HG02588 (cell line): ENCODE results near the gene MSANTD7.
"Not testable (repeated sequence)": the region's sequence is repeated elsewhere in the genome, so short reads cannot be mapped to it uniquely, and the experiment has no call there.

Source experiments
- ATAC-seq: cut with Tn5 transposase; IDR thresholded peaks from one replicate; pipeline ENCODE4 v1.9.1; 2021; ENCODE audit warnings: mild to moderate bottlenecking, moderate library complexity; ENCODE audit not compliant: unreplicated experiment

MSANTD7 gene

DNA sequence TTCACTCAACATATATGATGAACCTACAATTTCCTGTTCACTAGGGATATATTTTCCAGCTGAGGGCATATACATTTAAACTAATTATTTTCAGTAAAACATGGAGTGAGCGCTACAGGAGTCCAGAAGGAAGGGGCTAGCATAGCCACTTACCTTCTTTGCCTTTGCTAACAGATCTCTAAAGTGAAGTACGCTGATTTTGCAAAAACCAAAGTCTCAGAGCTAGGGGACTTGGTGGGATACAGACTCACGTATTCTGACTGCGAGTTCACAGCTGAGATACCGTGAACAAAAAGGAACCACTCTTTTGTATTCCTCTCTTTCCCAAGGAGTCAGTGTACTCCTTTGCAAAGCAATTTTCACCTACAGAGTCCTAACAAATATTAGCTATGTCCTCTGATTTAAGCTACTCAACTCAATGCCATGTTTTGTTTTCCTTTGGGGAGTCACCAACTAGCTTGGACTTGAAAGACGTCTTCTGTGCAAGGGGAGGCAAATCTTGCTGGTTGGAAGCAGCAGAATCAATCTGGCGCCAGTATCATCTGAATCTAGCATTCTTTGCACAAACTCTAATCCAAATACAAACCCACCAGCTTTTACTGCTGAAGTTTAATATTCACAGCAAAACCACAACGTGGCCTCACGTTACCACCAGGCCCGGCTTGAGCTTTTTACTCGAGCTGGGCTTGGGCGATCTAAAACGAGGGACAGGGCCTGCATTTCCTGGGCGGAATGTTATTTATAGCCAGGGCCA, 926 bp upstream of the MSANTD7 start:
- no peak for ATAC-seq

GRCh38 chr10:14838582-14839304, 637 bp downstream of the MSANTD7 start:
- ATAC-seq = peak; percentile 3

DNA sequence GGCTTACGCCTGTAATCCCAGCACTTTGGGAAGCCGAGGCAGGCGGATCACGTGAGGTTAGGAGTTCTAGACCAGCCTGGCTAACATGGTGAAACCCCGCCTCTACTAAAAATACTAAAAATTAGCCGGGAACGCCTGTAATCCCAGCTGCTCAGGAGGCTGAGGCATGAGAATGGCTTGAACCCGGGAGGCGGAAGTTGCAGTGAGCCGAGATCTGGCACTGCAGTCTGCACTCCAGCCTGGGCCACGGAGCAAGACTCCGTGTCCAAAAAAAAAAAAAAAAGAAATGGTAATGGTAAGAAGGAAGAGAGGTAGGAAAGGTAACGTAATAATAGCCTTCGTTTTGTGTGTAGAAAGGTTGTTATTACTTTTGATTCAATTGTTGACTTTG, 1.2 kb downstream of the MSANTD7 start:
- no peak for ATAC-seq

GRCh38 chr10:14840178-14840577, 2.1 kb downstream of the MSANTD7 start:
- ATAC-seq = no peak

DNA sequence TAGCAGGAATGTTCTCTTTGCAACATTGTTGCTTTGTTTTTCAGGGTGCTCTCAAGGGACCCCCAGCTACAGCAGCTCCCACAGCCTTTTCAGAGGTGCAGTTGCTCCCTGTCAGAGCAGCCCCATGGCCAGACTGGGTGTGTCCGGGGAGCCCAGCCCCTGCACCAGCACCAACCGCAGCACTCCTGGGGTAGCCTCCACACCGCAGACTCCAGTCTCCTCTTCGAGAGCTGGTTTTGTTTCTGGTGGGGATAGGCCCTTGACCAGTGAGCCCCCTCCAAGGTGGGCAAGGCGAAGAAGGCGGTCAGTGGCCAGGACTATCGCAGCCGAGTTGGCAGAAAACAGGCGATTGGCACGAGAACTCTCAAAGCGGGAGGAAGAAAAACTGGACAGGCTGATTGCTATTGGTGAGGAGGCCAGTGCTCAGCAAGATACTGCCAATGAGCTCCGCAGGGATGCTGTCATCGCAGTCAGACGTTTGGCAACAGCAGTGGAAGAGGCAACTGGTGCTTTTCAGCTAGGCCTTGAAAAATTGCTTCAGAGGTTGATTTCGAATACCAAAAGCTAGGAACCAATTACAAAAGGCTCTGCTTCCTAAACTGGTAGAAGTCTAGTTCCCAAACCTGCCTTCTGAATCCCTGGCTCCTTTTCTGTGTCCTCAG, 5.4 kb downstream of the MSANTD7 start:
- no peak for ATAC-seq

DNA sequence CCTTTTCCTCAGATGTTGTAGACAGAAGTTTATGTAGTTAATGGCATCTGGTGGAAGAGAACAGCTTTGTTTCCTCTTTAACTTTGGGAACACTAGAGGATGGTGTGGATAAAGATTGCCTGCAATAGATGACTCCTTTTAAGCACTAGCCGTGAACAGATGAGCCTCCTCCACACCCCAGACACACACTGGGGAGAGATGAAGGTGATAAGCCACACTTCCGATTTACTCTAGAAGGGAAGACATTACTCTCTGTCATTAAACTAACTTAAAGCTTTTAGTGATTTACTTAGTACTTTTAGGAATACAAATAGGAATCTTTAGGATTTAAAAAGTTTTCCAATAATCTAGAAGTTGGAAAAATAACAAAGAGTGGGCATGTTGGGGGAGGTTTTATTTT, 6.8 kb downstream of the MSANTD7 start:
- ATAC-seq = no peak

DNA sequence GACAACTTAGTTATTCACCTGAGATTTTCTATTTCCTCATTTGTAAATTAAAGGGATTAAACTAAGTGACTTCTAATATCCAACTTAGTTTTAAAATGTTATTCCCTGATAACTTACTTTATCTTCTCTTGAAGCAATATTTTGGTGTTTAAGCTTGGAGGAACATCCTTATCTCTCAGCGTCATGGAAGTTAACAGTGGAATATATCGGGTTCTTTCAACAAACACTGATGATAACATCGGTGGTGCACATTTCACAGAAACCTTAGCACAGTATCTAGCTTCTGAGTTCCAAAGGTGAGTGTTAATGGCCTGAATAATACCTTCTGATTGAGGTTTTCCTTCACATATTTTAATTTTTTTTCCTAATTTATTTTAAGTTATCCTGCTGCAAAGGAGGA, 14.1 kb downstream of the MSANTD7 start:
- no peak for ATAC-seq

GRCh38 chr10:14855453-14855852, 17.3 kb downstream of the MSANTD7 start:
- no peak for ATAC-seq

DNA sequence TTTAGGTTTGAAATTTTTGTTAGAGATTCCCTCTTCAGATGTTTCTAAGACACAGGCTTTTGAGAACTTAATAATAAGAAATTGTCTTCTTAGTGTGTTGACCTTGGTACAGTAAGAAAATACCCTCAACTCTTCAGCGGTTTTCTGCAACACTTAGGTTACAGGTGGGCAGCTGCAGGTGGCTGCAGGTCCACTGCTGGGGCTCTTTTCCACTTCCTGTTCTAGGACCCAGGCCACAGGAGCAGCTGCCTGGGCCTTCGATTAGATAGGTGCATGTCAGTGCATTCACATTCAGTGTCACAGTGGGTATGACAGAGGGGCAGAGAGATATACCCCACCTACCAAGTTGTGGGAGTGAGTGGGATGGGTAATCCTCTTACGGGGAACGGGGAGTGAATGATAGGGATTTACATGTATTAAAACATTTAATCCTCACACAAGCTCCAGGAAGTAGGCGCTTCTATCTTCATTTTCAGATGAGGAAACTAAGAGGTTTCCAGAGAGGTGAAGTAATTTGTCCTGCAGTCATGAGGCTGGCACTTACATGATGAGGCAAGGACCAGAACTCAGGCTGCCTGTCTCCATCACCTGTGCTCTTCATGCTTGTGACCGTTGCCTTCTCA, 20.3 kb downstream of the MSANTD7 start:
- ATAC-seq = no peak

DNA sequence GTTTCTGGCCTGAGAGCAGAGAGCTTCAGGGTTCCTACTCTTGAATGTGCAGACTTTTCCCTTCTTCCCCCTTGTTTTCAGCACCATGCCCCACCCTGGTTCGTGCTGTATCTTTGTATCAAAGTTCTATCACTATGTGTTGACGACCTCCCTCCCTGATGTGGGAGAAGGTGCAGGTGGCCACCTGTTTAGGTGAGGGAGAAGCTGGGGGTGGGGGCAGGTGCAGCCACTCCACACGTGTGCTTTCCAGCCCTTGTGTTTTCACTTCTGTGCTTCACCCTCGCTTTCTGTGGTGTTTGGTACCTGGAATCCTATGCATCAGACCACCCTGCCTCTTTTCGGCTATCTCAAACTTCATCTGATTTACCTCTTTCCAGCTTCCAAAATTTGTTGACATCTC, 20.9 kb downstream of the MSANTD7 start:
- ATAC-seq = no peak

- ATAC-seq = no peak
These were observed 21.7 kb downstream of the MSANTD7 start for GRCh38 chr10:14859775-14860174.

DNA sequence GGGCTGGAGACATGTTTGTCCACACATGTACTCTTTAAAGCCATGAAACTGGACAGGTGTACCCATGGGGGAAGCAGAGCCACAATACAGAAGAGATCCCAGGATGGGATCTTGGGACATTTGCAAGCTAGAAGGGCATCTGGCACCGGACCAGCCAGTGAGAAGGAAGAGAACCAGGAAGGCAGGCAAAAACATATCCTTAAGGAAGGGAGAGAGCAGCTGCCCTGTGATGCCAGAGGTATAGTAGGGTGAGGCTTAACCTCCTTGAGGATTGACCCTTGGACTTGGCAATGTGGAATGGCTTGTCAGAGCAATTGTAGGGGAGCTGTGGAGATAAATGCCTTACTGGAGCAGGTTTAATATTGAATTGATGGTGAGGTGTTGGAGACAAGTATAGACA, 22.7 kb downstream of the MSANTD7 start:
- ATAC-seq = no peak

DNA sequence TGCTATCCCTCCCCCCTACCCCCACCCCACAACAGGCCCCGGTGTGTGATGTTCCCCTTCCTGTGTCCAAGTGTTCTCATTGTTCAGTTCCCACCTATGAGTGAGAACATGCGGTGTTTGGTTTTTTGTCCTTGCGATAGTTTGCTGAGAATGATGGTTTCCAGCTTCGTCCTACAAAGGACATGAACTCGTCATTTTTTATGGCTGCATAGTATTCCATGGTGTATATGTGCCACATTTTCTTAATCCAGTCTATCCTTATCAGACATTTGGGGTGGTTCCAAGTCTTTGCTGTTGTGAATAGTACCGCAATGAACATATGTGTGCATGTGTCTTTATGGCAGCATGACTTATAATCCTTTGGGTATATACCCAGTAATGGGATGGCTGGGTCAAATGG, 26.4 kb downstream of the MSANTD7 start:
- not testable (repeated sequence) for ATAC-seq

DNA sequence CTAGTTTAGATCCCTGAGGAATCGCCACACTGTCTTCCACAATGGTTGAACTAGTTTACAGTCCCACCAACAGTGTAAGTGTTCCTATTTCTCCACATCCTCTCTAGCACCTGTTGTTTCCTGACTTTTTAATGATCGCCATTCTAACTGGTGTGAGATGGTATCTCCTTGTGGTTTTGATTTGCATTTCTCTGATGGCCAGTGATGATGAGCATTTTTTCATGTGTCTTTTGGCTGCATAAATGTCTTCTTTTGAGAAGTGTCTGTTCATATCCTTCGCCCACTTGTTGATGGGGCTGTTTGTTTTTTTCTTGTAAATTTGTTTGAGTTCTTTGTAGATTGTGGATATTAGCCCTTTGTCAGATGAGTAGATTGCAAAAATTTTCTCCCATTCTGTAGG, 26.8 kb downstream of the MSANTD7 start:
- not testable (repeated sequence) for ATAC-seq

GRCh38 chr10:14873090-14873760, 35.1 kb downstream of the MSANTD7 start:
- ATAC-seq = peak; percentile 44

- no peak for ATAC-seq
These were observed 37.8 kb downstream of the MSANTD7 start for GRCh38 chr10:14875941-14876340.

GRCh38 chr10:14876764-14877163, 38.7 kb downstream of the MSANTD7 start:
- no peak for ATAC-seq

DNA sequence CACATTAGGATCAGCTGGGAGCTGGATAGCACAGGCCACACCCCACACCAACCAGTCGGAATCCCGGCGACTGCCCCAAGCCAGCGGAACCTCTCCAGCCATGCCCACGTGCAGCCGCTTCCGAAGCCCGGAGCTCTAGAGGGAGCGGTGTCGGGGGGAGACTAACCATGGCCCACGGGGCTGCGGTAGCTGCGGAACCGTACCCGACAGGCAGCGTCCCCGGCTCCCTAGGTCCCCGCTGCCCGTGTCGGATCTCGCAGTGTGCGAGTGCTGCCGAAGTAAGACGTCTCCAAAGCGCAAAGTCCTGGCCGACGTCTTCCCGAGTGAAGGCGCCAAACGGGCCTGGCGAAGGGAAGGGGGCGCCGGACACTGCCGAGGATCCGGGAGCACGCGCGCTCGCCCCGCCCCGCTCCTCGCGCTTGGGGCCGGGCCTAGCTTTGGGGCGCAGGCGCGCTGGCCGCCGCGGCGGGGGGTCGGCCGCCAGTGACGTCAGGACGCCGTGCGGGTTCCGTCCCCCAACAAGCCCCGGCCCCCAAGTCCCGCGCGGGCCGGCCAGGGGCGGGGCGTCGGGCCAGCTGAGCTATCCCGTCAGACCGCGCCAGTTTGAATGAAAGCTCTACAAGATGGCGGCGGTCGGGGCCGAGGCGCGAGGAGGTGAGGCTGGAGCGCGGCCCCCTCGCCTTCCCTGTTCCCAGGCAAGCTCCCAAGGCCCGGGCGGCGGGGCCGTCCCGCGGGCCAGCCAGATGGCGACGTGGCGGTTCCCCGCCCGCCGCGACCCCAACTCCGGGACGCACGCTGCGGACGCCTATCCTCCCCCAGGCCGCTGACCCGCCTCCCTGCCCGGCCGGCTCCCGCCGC, 40.4 kb downstream of the MSANTD7 start, which contains the start of gene SUV39H2:
Gene SUV39H2, plus strand, starts transcription at position 601 of the 858 bp plus-strand sequence. Its CDS starts 23 bp downstream, at position 624.
- ATAC-seq = peak; percentile 93

DNA sequence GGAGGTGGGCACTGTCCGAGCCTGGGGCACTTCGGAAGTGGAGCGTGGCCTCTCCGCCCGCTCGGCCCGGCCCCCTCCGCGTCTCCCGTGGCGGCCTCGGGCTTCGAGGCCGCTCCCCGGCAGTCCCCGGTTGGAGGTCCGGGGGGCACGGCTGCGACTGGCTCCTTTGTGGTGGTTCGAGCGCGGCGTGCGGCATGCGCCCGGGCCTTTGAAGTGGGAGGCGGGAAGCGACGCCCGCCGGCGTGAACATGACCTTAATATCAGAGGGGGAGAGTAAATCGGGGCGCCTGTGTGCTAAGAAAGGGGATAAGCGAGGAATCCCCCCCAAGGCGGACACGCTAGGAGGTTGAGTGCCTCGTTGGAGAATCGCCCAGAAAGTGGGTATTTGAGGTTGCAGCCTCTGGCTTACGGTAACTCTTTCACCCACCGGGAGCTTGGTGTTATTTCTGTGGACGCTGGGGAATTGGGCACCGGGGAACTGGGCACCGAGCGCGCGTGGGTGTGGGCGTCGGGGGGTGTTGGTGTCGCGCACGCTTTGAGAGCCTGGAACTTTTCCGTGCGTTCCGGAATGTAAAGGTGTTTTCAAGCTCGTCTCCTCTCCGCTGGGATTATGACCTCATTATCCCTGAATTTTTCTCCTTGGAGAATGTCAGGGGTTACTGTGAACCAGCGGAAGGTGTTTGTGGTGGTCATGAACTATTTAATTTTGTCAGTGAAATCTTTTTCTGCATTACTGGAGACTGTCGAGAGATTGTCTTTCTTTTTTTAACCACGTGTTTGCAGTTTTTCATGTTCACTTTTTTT, 41.2 kb downstream of the MSANTD7 start:
- no peak for ATAC-seq
